ENCODE measurements around the gene NANP. TPM values are rescaled to one million over a fixed set of nuclear protein-coding genes. Genes with fewer than 3 reads are reported as not detected.
A peak's percentile ranks its signal among the peaks of the same experiment; 100 is the strongest.

Gene NANP
- total RNA-seq, 1 experiment from 2014 or later = 7.3 TPM

GRCh38 chr20:25669826-25670422, 46.1 kb upstream of the NANP start:
- H3K9me3 ChIP-seq (ENCODE audit: control insufficient read depth in 1 of 2, insufficient read depth in 1 of 2, low read depth in 1 of 2, low read length in 2 of 2) = no peaks in the 10 kb centered on the region
- CTCF ChIA-PET = no interaction called here
- peaks cover 5 to 8% of the 10 kb centered on the region in 2 experiments; a peak in 3 of 4 replicates for H3K36me3 ChIP-seq (ENCODE audit: control insufficient read depth in 1 of 2, insufficient read depth in 2 of 2, low read length in 2 of 2)
- no peak overlapping the region for H3K4me3 ChIP-seq (replicated peaks in 1 of 2; ENCODE audit: low read depth in 1 of 2, low read length in 2 of 2)
- H3K27me3 ChIP-seq (ENCODE audit: insufficient read depth, low read length) = no peaks in the 10 kb centered on the region
- H4K20me1 ChIP-seq (ENCODE audit: insufficient read depth) = no peaks in the 10 kb centered on the region
- no peak overlapping the region for H3K4me2 ChIP-seq (ENCODE audit: low read length)
- RAD21 ChIA-PET (ENCODE audit: low non-redundant PET in 1 of 2, low total read pairs in 2 of 2, uncharacterized antibody in 2 of 2, unreplicated experiment in 2 of 2) = no interaction called here
- TF ChIP-seq REST (IDR thresholded peaks at IDR 0.05; ENCODE audit: low read depth) (no peak), CTCF (IDR thresholded peaks at IDR 0.05 in 2 of 3, conservative IDR thresholded peaks at IDR 0.05 in 1 of 3; ENCODE audit: borderline replicate concordance in 1 of 3, insufficient read depth in 1 of 3, low read depth in 2 of 3, low read length in 2 of 3) (peak in 2 of 3 experiments; percentile 24 to 30; a peak in 2 of 6 replicates)
- no peak overlapping the region for H3K9ac ChIP-seq (ENCODE audit: low read length)
- H3K4me1 ChIP-seq (ENCODE audit: control insufficient read depth in 1 of 2, insufficient read depth in 2 of 2, low read length in 2 of 2) = no peaks in the 10 kb centered on the region
- POLR2A ChIA-PET = no interaction called here
- peak; percentile 67 for ATAC-seq
- no peaks in the 10 kb centered on the region for H3K9me2 ChIP-seq (ENCODE audit: insufficient read depth)
- BruUV-seq (replicated peaks) = no TSS peak
- H3K27ac ChIP-seq (ENCODE audit: low read depth, low read length) = no peak overlapping the region
- DNase-seq (ENCODE audit: low read depth, low spot score) = no peak
- no peak overlapping the region for H2AFZ ChIP-seq (ENCODE audit: low read depth, low read length, poor library complexity, severe bottlenecking)
- no peaks in the 10 kb centered on the region for H3K79me2 ChIP-seq (ENCODE audit: insufficient read depth, low read length)
- intact Hi-C loops (cut with micrococcal nuclease) = no loop called here
